K562 (cell line): Measurements from ENCODE around the gene DBP. TPM values are rescaled to one million over a fixed set of nuclear protein-coding genes. Genes with fewer than 3 reads are reported as not detected.

ENCODE experiments used
- BCOR ChIP-seq: fragments of 450-650 bp; IDR thresholded peaks from 2 replicates; pipeline ENCODE4 v1.6.1; 2016
- CHCHD3 ChIP-seq: fragments of 250-450 bp; sonication (Bioruptor Pico); IDR thresholded peaks from 2 replicates; pipeline ENCODE4 v2.1.2; 2022; ENCODE audit warnings: mild to moderate bottlenecking
- DNMT1 ChIP-seq: fragments of 450-650 bp; IDR thresholded peaks from 2 replicates; pipeline ENCODE4 v1.6.1; 2016; ENCODE audit warnings: antibody characterized with exemption, mild to moderate bottlenecking
- ELF4 ChIP-seq: fragments of 450-650 bp; formaldehyde crosslinking; IDR thresholded peaks from 2 replicates; pipeline ENCODE4 v1.4.0; 2022; ENCODE audit warnings: missing genetic modification characterization
- HNRNPUL1 ChIP-seq: fragments of 200-400 bp; formaldehyde crosslinking; IDR thresholded peaks from 2 replicates; pipeline ENCODE4 v1.6.1; 2017; ENCODE audit warnings: low read length
- KLF1 ChIP-seq: fragments of 450-650 bp; IDR thresholded peaks from 2 replicates; pipeline ENCODE4 v1.6.1; 2016; ENCODE audit warnings: missing genetic modification characterization, missing compliant biosample characterization
- MLLT1 ChIP-seq, 2 experiments: fragments of 450-650 bp; IDR thresholded peaks; 2 replicates each; pipeline ENCODE4 v1.6.1; 2016
- PHB ChIP-seq: fragments of 250-450 bp; sonication (Bioruptor Pico); IDR thresholded peaks from 2 replicates; pipeline ENCODE4 v1.5.0; 2021
- RBM39 ChIP-seq: fragments of 200-400 bp; formaldehyde crosslinking; optimal IDR thresholded peaks from 2 replicates; pipeline ENCODE3; 2018; ENCODE audit warnings: low read depth, low read length
- SAP30 ChIP-seq: fragments of 200-600 bp; sonication (generic); IDR thresholded peaks from 2 replicates; pipeline ENCODE4 v1.6.1; 2012; ENCODE audit warnings: borderline replicate concordance, low read depth, mild to moderate bottlenecking, moderate library complexity, low read length, control low read depth, inconsistent platforms; ENCODE audit not compliant: insufficient read depth, poor library complexity, severe bottlenecking
- SNRNP70 ChIP-seq: fragments of 200-400 bp; formaldehyde crosslinking; optimal IDR thresholded peaks from 2 replicates; pipeline ENCODE3; 2017; ENCODE audit warnings: low read depth, low read length
- TEAD2 ChIP-seq: fragments of 450-650 bp; IDR thresholded peaks from 2 replicates; pipeline ENCODE4 v1.6.1; 2016; ENCODE audit warnings: missing genetic modification characterization, control low read depth, missing compliant biosample characterization
- ZC3H8 ChIP-seq: fragments of 450-650 bp; IDR thresholded peaks from 2 replicates; pipeline ENCODE4 v1.6.1; 2017
- ZEB2 ChIP-seq: fragments of 450-650 bp; IDR thresholded peaks from 2 replicates; pipeline ENCODE4 v1.6.1; 2016
- ZNF449 ChIP-seq: fragments of 250-450 bp; sonication (Bioruptor Pico); IDR thresholded peaks from 2 replicates; pipeline ENCODE4 v1.8.0; 2022; ENCODE audit warnings: moderate library complexity, mild to moderate bottlenecking, inconsistent platforms
- polyA plus RNA-seq, 8 experiments: library from polyadenylated mRNA; depleted of rRNA in 4 of 8; stranded (reverse) in 5 of 8; unstranded in 3 of 8; fragments of >200 nt; fragmentation: Nextera tagmentation in 2 of 8; fragmentation: Illumina TruSeq in 1 of 8; extraction: Ambion mirVana in 2 of 8; extraction: Trizol in 1 of 8; gene quantifications; 2 replicates each; pipeline versions ENCODE4 v1.2.1 to v1.2.3, GENCODE V29; 2011 to 2014; ENCODE audit warnings: inconsistent platforms in 1 of 8, missing spikeins in 1 of 8
- total RNA-seq, 7 experiments: library from RNA; depleted of rRNA in 6 of 7; stranded (reverse); fragments of >200 nt in 6 of 7; fragmentation: Illumina TruSeq in 2 of 7; extraction: Trizol in 2 of 7; gene quantifications; 2 replicates each; pipeline versions ENCODE4 v1.2.1 to v1.2.3, GENCODE V29; 2011 to 2021; ENCODE audit warnings: low replicate concordance in 1 of 7
- TF ChIP-seq, protein P1 (sequence below), 3 experiments: fragments of 200-800 bp in 1 of 3; fragments of 250-450 bp in 1 of 3; fragments of 450-650 bp in 1 of 3; sonication (Bioruptor Pico) in 1 of 3; sonication (Bioruptor generic) in 1 of 3; formaldehyde crosslinking in 1 of 3; IDR thresholded peaks; 2 replicates each; pipeline versions ENCODE4 v1.6.1 to v1.8.0; 2016 to 2022; ENCODE audit warnings: mild to moderate bottlenecking in 2 of 3, missing genetic modification characterization in 2 of 3, missing compliant biosample characterization in 1 of 3, moderate library complexity in 1 of 3
- TF ChIP-seq, protein P2 (sequence below): fragments of 450-650 bp; IDR thresholded peaks from 2 replicates; pipeline ENCODE4 v1.6.1; 2017; ENCODE audit warnings: mild to moderate bottlenecking, moderate library complexity
- TF ChIP-seq, protein P3 (sequence below): fragments of 250-450 bp; sonication (Bioruptor Pico); IDR thresholded peaks from 2 replicates; pipeline ENCODE4 v1.6.1; 2021; ENCODE audit warnings: mild to moderate bottlenecking

Gene DBP
- total and polyA plus RNA-seq, 9 of the 15 experiments (the other 6 are each of a cell fraction or from before 2014, with no cell fraction given) = 0.25 to 5.5 (median 1.8) TPM

GRCh38 chr19:48588670-48589401, 48.3 kb downstream of the DBP start (continued):
- TF ChIP-seq, protein P1, sequence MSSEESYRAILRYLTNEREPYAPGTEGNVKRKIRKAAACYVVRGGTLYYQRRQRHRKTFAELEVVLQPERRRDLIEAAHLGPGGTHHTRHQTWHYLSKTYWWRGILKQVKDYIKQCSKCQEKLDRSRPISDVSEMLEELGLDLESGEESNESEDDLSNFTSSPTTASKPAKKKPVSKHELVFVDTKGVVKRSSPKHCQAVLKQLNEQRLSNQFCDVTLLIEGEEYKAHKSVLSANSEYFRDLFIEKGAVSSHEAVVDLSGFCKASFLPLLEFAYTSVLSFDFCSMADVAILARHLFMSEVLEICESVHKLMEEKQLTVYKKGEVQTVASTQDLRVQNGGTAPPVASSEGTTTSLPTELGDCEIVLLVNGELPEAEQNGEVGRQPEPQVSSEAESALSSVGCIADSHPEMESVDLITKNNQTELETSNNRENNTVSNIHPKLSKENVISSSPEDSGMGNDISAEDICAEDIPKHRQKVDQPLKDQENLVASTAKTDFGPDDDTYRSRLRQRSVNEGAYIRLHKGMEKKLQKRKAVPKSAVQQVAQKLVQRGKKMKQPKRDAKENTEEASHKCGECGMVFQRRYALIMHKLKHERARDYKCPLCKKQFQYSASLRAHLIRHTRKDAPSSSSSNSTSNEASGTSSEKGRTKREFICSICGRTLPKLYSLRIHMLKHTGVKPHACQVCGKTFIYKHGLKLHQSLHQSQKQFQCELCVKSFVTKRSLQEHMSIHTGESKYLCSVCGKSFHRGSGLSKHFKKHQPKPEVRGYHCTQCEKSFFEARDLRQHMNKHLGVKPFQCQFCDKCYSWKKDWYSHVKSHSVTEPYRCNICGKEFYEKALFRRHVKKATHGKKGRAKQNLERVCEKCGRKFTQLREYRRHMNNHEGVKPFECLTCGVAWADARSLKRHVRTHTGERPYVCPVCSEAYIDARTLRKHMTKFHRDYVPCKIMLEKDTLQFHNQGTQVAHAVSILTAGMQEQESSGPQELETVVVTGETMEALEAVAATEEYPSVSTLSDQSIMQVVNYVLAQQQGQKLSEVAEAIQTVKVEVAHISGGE (CRISPR knock-in tag; IDR thresholded peaks at IDR 0.05) = 0 out of 6 replicates have a peak, but pooled peaks of 1 of the 3 experiments have one; percentile 61
- peak; percentile 28 to 84; a peak in 2 of 4 replicates for TF ChIP-seq MLLT1 (IDR thresholded peaks at IDR 0.05)
- no peak; the same call in 1 of the 2 replicates for TF ChIP-seq DNMT1
- TF ChIP-seq PHB (CRISPR knock-in tag) = no peak
- TF ChIP-seq ZEB2 = peak; percentile 94
- no peak; the same call in 1 of the 2 replicates for TF ChIP-seq ZNF449
- TF ChIP-seq, protein P2, sequence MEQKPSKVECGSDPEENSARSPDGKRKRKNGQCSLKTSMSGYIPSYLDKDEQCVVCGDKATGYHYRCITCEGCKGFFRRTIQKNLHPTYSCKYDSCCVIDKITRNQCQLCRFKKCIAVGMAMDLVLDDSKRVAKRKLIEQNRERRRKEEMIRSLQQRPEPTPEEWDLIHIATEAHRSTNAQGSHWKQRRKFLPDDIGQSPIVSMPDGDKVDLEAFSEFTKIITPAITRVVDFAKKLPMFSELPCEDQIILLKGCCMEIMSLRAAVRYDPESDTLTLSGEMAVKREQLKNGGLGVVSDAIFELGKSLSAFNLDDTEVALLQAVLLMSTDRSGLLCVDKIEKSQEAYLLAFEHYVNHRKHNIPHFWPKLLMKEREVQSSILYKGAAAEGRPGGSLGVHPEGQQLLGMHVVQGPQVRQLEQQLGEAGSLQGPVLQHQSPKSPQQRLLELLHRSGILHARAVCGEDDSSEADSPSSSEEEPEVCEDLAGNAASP = no peak
- peak; percentile 25; the same call in 1 of the 2 replicates for TF ChIP-seq ELF4 (CRISPR knock-in tag)
- TF ChIP-seq TEAD2 (tag) = no peak
- no peak for TF ChIP-seq SAP30
- TF ChIP-seq CHCHD3 (CRISPR knock-in tag) = no peak
- no peak for TF ChIP-seq ZC3H8
- TF ChIP-seq BCOR = peak; percentile 100
- TF ChIP-seq KLF1 (tag) = no peak
- TF ChIP-seq, protein P3, sequence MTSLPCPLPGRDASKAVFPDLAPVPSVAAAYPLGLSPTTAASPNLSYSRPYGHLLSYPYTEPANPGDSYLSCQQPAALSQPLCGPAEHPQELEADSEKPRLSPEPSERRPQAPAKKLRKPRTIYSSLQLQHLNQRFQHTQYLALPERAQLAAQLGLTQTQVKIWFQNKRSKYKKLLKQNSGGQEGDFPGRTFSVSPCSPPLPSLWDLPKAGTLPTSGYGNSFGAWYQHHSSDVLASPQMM = no peak
- no peak for TF ChIP-seq HNRNPUL1
- TF ChIP-seq RBM39 = no peak
- TF ChIP-seq SNRNP70 = no peak
